HepG2 (cell line): ENCODE data around the gene DPM1. TPM values are rescaled to one million over a fixed set of nuclear protein-coding genes. Genes with fewer than 3 reads are reported as not detected.

ENCODE experiments used
- ATAC-seq: fragments of 200-7000 bp; cut with Tn5 transposase; 3 replicates; pipeline ENCODE4 v1.9.1; 2020; ENCODE audit warnings: mild to moderate bottlenecking, moderate library complexity
- BruUV-seq: library from RNA; stranded (reverse); fragments of 400-500 nt; replicated peaks from 2 replicates; lab custom pipeline; 2021; lab: Mats Ljungman, UMichigan
- CTCF ChIA-PET: fragments of 300-600 bp; formaldehyde crosslinking; extraction: SDS; loops from one replicate; lab custom pipeline; 2021; ENCODE audit warnings: low total read pairs, inconsistent platforms, low intra/inter-chr PET ratio; lab: Yijun Ruan, JAX
- POLR2A ChIA-PET: fragments of 350-600 bp; sonication (Branson Sonifier 250); formaldehyde crosslinking; loops from one replicate; lab custom pipeline; 2020; ENCODE audit warnings: antibody characterized with exemption, inconsistent platforms; lab: Yijun Ruan, JAX
- DNase-seq: peaks from one replicate; pipeline ENCODE4 v3.0.0-alpha.2; 2015; ENCODE audit warnings: low spot score
- FAIRE-seq: peaks from 3 replicates; lab custom pipeline; 2011; peaks lifted over from hg19 to GRCh38; lab: Jason Lieb, UNC
- H2AFZ ChIP-seq: one replicate; pipeline ENCODE4 v1.6.1; 2011; ENCODE audit warnings: low read length, inconsistent platforms
- H3K27ac ChIP-seq: fragments of 300-600 bp; 3 replicates; pipeline ENCODE4 v1.8.0; 2011; ENCODE audit warnings: mixed run types, mild to moderate bottlenecking, mixed read lengths, low read length, inconsistent platforms; ENCODE audit not compliant: insufficient read depth; ENCODE audit errors: extremely low read length
- H3K27me3 ChIP-seq, 2 experiments: fragments of 200-600 bp in 1 of 2; 2 replicates in 1 of 2; 3 replicates in 1 of 2; pipeline versions ENCODE4 v1.6.0 to v1.8.0; 2011; ENCODE audit warnings: low read length in 2 of 2, mild to moderate bottlenecking in 2 of 2, moderate library complexity in 2 of 2, inconsistent platforms in 1 of 2; ENCODE audit not compliant: insufficient read depth in 2 of 2, control insufficient read depth in 1 of 2
- H3K36me3 ChIP-seq, 2 experiments: fragments of 200-600 bp in 1 of 2; replicated peaks in 1 of 2; 2 replicates in 1 of 2; 3 replicates in 1 of 2; pipeline versions ENCODE4 v1.5.1 to v1.8.0; 2011; ENCODE audit warnings: low read length in 2 of 2, inconsistent platforms in 1 of 2; ENCODE audit not compliant: insufficient read depth in 2 of 2, control insufficient read depth in 1 of 2
- H3K4me1 ChIP-seq: 2 replicates; pipeline ENCODE4 v1.5.1; 2012; ENCODE audit warnings: low read length, inconsistent platforms; ENCODE audit not compliant: insufficient read depth
- H3K4me2 ChIP-seq: 2 replicates; pipeline ENCODE4 v1.6.0; 2011; ENCODE audit warnings: low read depth, low read length, inconsistent platforms
- H3K4me3 ChIP-seq, 3 experiments: fragments of 200-600 bp in 1 of 3; sonication (generic), shearing (Covaris generic) in 1 of 3; replicated peaks in 1 of 3; 2 replicates each; pipeline ENCODE4 v1.5.1; 2011 to 2016; ENCODE audit warnings: low read length in 3 of 3, inconsistent platforms in 2 of 3, low read depth in 2 of 3, mild to moderate bottlenecking in 2 of 3, control low read depth in 1 of 3, mixed read lengths in 1 of 3; ENCODE audit not compliant: insufficient read depth in 1 of 3
- H3K79me2 ChIP-seq: one replicate; pipeline ENCODE4 v1.6.1; 2011; ENCODE audit warnings: low read length, inconsistent platforms; ENCODE audit not compliant: insufficient read depth
- H3K9ac ChIP-seq: 2 replicates; pipeline ENCODE4 v1.6.0; 2011; ENCODE audit warnings: mild to moderate bottlenecking, low read depth, low read length, inconsistent platforms; ENCODE audit not compliant: insufficient read depth
- H3K9me3 ChIP-seq: 2 replicates; pipeline ENCODE4 v1.5.1; 2012; ENCODE audit warnings: mild to moderate bottlenecking, low read length
- H4K20me1 ChIP-seq: 2 replicates; pipeline ENCODE4 v1.6.0; 2011; ENCODE audit warnings: inconsistent platforms, mild to moderate bottlenecking, low read length, moderate library complexity; ENCODE audit not compliant: insufficient read depth
- JDP2 ChIP-seq: sonication (generic); formaldehyde crosslinking; IDR thresholded peaks from 2 replicates; pipeline ENCODE4 v1.8.1; 2022; ENCODE audit warnings: missing genetic modification reagents, borderline replicate concordance
- KDM6A ChIP-seq: IDR thresholded peaks from 2 replicates; pipeline ENCODE4 v1.6.1; 2016; ENCODE audit warnings: low read depth
- MBNL3 ChIP-seq: fragments of 250-450 bp; sonication (Bioruptor Pico); conservative IDR thresholded peaks from 2 replicates; pipeline ENCODE4 v1.8.0; 2022; ENCODE audit warnings: mild to moderate bottlenecking, inconsistent platforms
- NCOA5 ChIP-seq: sonication (generic); formaldehyde crosslinking; IDR thresholded peaks from 2 replicates; pipeline ENCODE4 v1.4.0; 2020; ENCODE audit warnings: missing genetic modification reagents
- SPEN ChIP-seq: sonication (generic); formaldehyde crosslinking; IDR thresholded peaks from 2 replicates; pipeline ENCODE4 v1.5.1; 2020; ENCODE audit warnings: low read depth, mild to moderate bottlenecking, missing genetic modification reagents
- SRSF1 ChIP-seq: fragments of 200-400 bp; formaldehyde crosslinking; optimal IDR thresholded peaks from 2 replicates; pipeline ENCODE3; 2017; ENCODE audit warnings: mild to moderate bottlenecking, low read depth, low read length, moderate library complexity
- ZBTB1 ChIP-seq: sonication (generic); formaldehyde crosslinking; IDR thresholded peaks from 2 replicates; pipeline ENCODE4 v1.4.0; 2020; ENCODE audit warnings: missing genetic modification reagents, borderline replicate concordance
- ZFP82 ChIP-seq: sonication (generic); formaldehyde crosslinking; IDR thresholded peaks from 2 replicates; pipeline ENCODE4 v1.5.1; 2020; ENCODE audit warnings: mild to moderate bottlenecking, missing genetic modification reagents, borderline replicate concordance
- ZNF17 ChIP-seq: sonication (generic); formaldehyde crosslinking; IDR thresholded peaks from 2 replicates; pipeline ENCODE4 v1.5.0; 2020; ENCODE audit warnings: mild to moderate bottlenecking, missing genetic modification reagents
- ZNF232 ChIP-seq: sonication (generic); formaldehyde crosslinking; IDR thresholded peaks from 2 replicates; pipeline ENCODE4 v1.4.0; 2020; ENCODE audit warnings: missing genetic modification reagents, borderline replicate concordance
- ZNF7 ChIP-seq: IDR thresholded peaks from 2 replicates; pipeline ENCODE4 v1.6.1; 2016; ENCODE audit warnings: missing biosample characterization, missing genetic modification reagents
- WGBS: methylation state at CpG from one replicate; pipeline ENCODE4 v1.1.6; 2017; ENCODE audit warnings: low lambda C conversion rate; 5-methylcytosine and 5-hydroxymethylcytosine counted together
- in situ Hi-C: cut with HindIII; loops from 2 replicates; pipeline ENCODE4 v1.10.0; 2017; ENCODE audit warnings: low pct_unique_long_range_greater_than_20kb; ENCODE audit not compliant: extremely low pct_ligation_motif_present
- intact Hi-C: fragments of 100-400 bp; cut with micrococcal nuclease; formaldehyde crosslinking; loops from one replicate; pipeline ENCODE4 v1.10.0; 2022; ENCODE audit not compliant: unreplicated experiment
- polyA plus RNA-seq, 8 experiments: library from polyadenylated mRNA; depleted of rRNA in 3 of 8; stranded (reverse) in 7 of 8; unstranded in 1 of 8; fragments of >200 nt; fragmentation: Illumina TruSeq in 4 of 8; extraction: Trizol in 4 of 8; gene quantifications; 2 replicates each; pipeline versions ENCODE4 v1.2.1 to v1.2.3, GENCODE V29; 2011 to 2016; ENCODE audit warnings: low read depth in 4 of 8, missing spikeins in 1 of 8, mixed read lengths in 1 of 8; ENCODE audit not compliant: insufficient read depth in 1 of 8
- total RNA-seq, 5 experiments: library from RNA; depleted of rRNA; stranded (reverse); fragments of >200 nt; fragmentation: Illumina TruSeq; extraction: Trizol; gene quantifications; 2 replicates each; pipeline ENCODE4 v1.2.3, GENCODE V29; 2016; ENCODE audit warnings: low read depth in 1 of 5
- TF ChIP-seq, protein P1 (sequence below): sonication (generic); formaldehyde crosslinking; IDR thresholded peaks from 2 replicates; pipeline ENCODE4 v1.8.1; 2023; ENCODE audit warnings: mild to moderate bottlenecking, missing genetic modification reagents

DPM1 gene
- total and polyA plus RNA-seq, 2 of the 13 experiments (the other 11 are each of a cell fraction or from before 2014, with no cell fraction given): 83.2 to 161 TPM

DNA sequence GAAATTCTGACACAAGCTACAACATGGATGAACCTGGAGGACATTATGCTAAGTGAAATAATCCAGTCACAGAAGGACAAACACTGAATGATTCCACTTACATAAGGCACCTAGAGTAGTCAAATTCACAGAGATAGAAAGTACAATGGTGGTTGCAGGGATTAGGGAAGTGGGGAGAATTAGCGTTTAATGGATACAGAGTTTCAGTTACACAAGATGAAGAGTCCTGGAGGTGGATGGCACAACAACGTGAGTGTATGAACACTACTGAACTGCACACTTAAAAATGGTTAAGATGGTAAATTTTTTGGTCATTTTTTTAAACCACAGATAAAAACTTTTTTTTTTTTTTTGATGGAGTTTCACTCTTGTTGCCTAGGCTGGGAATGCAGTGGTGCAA is 25.0 kb upstream of the DPM1 start:
- in situ Hi-C loops: loop anchor here (25.0 kb wide), 2 partner anchors 604 to 1104 kb away; no protein-coding TSS in a partner anchor
- H3K79me2 ChIP-seq: no peaks in the 10 kb centered on the region
- no peak overlapping the region for H3K27ac ChIP-seq
- H3K27me3 ChIP-seq: peaks cover 6 to 26% of the 10 kb centered on the region in 2 experiments; a peak in 4 of 5 replicates
- no peaks in the 10 kb centered on the region for H3K36me3 ChIP-seq
- intact Hi-C loops: loop anchor here (5.0 to 10.0 kb wide), 4 partner anchors 191 to 641 kb away; partner anchors contain the start of gene NFATC2
- no peak overlapping the region for H2AFZ ChIP-seq
- CTCF ChIA-PET: interaction anchor here (3.3 kb wide), 1 partner anchor 323 kb away, joined by 18 read pairs; no protein-coding TSS in a partner anchor
- H3K4me2 ChIP-seq: no peak overlapping the region
- peaks cover 38% of the 10 kb centered on the region for H3K4me1 ChIP-seq
- no peak for FAIRE-seq
- no peak for ATAC-seq
- DNase-seq: no peak
- no peak overlapping the region for H3K9ac ChIP-seq
- BruUV-seq: no TSS peak
- 11% methylated on average over 2 of the region's 2 CpGs for WGBS
- H3K4me3 ChIP-seq: no peak overlapping the region
- H3K9me3 ChIP-seq: no peaks in the 10 kb centered on the region
- peaks cover 4% of the 10 kb centered on the region; the same call in 1 of the 2 replicates for H4K20me1 ChIP-seq
- no peak for TF ChIP-seq ZNF232
- TF ChIP-seq KDM6A (CRISPR knock-in tag): no peak
- TF ChIP-seq ZFP82 (CRISPR knock-in tag): no peak
- TF ChIP-seq, protein P1, sequence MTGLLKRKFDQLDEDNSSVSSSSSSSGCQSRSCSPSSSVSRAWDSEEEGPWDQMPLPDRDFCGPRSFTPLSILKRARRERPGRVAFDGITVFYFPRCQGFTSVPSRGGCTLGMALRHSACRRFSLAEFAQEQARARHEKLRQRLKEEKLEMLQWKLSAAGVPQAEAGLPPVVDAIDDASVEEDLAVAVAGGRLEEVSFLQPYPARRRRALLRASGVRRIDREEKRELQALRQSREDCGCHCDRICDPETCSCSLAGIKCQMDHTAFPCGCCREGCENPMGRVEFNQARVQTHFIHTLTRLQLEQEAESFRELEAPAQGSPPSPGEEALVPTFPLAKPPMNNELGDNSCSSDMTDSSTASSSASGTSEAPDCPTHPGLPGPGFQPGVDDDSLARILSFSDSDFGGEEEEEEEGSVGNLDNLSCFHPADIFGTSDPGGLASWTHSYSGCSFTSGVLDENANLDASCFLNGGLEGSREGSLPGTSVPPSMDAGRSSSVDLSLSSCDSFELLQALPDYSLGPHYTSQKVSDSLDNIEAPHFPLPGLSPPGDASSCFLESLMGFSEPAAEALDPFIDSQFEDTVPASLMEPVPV (CRISPR knock-in tag): no peak
- no peak for TF ChIP-seq ZBTB1 (CRISPR knock-in tag)
- no peak for TF ChIP-seq MBNL3 (CRISPR knock-in tag)
- no peak for TF ChIP-seq SRSF1
- no peak for TF ChIP-seq JDP2 (CRISPR knock-in tag)
- TF ChIP-seq SPEN (CRISPR knock-in tag): no peak
- TF ChIP-seq NCOA5 (CRISPR knock-in tag): no peak
- TF ChIP-seq ZNF7 (CRISPR knock-in tag): no peak
- no peak for TF ChIP-seq ZNF17 (CRISPR knock-in tag)
- POLR2A ChIA-PET: no interaction called here
